GM19035 (cell line): ENCODE data around the gene DDI2.

ENCODE experiments used
- ATAC-seq: cut with Tn5 transposase; IDR thresholded peaks from one replicate; pipeline ENCODE4 v1.9.1; 2021; ENCODE audit not compliant: unreplicated experiment

The DDI2 gene

DNA sequence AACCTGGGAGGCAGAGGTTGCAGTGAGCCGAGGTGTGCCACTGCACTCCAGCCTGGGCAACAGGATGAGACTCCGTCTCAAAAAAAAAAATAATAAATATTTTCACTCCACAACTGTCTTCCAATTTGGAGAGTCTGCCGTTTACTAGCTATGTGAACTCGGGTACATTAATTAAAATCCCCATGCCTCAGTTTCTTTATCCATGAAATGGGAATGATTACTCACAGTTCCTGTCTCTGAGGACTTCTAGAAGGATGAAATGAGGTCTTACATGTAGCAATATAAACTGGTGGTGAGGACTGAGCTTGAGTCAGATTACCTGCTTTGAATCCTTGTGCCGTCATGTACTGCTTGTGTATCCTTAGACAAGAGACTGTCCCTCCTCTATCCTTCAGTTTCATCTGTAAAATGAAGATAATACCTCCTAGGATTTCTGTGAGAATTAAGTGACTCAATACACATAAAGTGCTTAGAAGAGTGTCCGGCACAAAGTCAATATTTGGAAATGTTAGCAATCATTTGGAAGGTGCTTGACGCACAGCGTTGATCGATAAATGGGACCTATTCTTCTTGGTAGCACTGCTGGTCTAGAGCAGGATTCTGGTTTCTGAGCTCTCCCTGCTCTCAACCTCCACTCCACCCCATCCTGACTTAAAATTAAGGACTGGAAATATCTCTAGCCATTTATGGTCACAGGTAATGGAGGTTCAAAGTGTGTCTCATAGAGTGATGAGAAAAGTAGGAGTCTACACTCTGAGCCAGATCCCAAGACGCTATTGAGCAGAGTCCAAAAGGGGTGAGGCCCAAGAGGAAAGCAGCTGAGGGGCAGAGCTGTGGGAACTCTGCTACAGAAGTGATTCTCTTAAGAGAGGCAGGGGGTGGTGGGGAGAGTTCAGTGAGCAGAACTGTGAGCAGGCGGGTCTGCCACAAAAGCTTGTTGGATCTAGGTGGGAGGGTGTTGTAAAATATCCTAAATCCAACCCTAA lies 11.6 kb upstream of the DDI2 start:
- ATAC-seq, result no peak

DNA sequence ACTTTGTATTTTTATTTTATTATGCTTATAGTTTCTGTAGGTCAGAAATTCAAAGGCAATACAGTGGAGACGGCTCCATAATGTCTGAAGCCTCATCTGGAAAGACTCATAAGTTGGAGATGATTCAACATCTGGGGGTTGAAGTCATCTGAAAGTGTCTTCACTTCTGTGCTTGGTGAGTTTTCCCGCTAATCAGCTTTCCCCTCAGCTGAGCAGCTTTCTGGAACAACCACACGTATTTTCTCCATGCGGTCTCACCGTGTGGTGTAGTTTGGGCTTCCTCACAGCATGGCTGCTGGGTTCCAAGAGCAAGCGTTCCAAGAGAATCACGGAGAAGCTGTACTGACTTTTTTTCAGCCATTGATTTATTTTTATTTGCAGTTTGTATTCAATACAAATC lies 7.6 kb upstream of the DDI2 start:
- no peak for ATAC-seq

DNA sequence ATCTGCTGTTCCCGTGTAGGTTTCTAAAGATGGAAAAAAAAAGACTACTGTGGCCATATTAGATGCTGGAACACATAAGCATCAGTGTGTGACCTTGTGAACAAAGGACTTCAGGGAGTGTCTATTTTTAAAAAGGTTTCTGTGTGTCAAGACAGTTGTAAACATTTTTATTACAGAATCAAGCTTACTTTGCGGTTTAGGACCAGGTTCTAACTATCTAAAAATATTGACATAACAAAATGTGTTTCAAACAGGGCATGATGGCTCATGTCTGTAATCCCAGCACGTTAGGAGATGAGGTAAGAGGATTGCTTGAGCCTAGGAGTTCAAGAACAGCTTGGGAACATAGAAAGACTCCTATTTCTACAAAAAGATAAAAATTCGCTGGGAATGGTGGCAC lies 7.1 kb upstream of the DDI2 start:
- ATAC-seq, result no peak

DNA sequence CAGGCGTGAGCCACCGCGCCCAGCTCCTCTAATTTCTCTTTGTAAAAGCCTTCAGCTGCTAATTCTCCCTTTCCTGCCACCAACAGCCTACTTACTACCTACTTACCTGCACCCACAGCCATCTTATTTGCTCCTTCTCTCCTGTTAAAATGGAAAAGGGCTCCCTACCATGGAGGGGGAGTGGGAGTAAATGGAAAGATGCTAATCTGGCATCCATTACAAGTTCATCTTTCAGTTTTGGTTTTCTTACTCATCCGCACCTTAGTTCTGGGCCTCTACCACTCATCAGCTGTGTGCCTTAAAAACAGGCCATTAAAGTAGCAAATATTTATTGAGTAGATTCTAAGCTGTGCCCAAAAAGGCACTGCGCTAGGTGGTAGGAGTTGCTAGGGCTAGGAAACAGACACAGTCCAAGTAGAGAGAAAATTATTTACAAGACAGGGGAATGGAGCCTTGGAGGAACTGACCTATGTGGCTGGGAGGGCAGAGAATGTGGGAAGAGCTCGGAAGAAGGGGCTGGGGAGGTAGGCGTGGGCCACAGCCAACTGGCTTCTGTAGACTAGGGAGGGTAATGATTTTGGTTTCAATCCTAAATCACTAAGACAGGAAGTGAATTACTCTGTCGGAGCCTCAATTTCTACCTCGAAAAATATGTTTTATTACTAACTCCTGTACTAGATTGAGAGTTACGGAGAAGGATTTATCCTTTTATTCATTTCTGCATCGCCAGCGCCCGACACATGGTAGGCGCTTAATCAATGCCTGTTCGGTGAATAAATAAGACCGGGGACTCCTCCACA lies 685 bp upstream of the DDI2 start:
- ATAC-seq, result peak; percentile 17

DNA sequence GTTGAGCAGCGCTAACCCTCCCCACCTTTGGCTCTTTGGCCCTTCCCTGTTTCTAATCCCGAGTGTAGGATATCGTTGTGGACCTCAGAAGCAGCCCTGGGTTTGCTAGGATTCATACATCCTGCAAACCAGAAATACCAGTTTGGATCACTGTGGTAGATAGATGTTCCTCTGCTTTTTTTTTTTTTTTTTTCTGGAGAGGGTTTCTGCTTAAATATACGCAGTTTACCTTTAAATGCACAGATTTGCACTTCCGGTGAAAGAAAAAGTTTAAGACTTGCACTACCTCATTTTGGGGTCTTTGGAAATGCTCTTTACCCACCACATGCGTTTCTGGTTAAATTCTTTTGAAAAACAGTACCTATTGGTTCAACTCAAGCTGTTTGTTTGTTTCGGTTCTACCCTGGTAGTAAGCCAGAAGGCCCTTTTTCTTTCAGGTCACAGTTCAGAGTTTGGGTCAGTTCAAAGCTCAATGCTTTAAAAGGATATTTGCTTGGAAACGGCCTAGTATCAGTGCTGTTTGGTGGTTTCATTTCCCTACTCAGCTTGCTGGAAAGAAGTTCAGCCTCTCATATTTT lies 908 bp downstream of the DDI2 start:
- ATAC-seq, result peak; percentile 38

DNA sequence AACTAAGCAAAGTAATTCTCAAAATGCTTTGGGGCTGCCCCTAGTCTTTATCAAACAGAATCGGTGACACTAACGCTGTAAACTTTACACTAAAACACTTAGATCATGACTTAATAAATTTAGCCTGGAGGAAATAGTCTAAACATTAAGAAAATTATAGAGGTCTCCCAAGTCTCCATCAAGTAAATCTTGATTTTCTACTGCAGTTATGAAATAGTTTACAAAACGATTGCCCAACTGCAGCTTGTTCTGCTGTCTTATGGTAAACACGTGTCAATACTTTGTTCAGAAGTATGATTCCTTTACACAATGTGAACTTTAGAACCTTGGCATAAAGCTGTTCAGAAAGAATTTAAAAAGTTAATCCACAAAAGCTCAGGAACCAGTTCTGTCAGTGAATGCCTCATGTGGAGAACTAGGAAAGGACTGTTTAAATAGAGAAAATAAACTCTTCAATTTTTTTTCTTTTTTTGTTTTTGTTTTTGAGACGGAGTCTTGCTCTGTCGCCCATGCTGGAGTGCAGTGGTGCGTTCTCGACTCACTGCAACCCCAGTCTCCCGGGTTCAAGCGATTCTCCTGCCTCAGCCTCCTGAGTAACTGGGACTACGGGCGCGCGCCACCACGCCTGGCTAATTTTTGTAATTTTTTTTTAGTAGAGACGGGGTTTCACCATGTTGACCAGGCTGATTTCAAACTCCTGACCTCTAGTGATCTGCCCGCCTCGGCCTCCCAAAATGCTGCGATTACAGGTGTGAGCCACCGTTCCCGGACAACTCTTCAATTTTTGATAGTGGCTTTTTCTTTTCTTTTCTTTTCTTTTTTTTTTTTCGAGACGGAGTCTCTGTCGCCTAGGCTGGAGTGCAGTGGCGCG lies 1.6 kb downstream of the DDI2 start:
- no peak for ATAC-seq

DNA sequence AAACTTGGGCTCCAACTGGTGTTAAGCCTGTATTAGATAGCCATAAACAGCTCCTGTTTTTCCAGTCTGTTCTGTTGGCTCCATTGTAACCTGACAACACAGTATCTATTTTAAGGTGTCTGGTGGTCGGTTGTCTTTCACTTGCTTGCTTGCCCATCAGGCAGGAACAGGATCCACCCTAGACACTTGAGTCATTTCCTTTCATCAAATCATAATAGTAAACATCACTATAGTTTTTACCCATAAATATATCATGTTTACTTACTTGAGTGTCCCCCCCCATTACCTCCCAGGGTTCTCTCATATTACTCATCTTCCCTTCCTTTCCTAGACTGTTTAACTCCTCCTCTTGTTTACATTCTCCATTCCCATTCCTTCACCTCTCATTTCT lies 2.9 kb downstream of the DDI2 start:
- ATAC-seq, result no peak

DNA sequence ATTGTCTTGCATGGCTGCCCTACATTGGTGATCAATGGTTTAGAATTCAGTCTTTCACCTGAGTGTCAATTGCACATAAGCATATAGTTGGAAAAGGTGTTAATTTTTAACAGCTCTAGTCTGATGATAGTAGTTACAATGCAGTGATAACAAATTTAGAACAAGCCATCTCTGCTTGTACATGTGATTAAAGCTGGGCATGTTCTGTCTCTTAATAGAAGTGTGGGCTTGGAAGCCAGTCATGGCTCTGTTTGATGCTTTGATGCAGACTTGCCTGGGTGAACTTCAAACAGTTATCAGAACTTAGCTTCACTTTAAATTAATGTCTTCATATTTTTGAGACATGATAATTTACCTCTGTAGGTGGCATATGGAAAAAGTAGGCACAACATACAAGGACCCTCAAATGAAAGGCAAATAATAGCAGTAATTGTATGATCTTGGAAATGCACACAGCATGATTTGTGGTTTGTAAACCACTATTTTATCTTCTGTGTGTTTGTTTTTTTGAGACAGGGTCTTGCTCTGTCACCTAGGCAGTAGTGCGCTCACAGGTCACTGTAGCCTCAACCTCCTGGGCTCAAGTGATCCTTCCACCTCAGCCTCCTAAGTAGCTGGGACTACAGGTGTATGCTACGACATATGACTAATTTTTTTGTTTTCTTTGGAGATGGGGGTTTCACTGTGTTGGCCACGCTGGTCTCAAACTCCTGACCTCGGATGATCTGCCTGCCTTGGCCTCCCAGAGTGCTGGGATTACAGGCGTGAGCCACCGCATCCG lies 3.8 kb downstream of the DDI2 start:
- ATAC-seq, result no peak

DNA sequence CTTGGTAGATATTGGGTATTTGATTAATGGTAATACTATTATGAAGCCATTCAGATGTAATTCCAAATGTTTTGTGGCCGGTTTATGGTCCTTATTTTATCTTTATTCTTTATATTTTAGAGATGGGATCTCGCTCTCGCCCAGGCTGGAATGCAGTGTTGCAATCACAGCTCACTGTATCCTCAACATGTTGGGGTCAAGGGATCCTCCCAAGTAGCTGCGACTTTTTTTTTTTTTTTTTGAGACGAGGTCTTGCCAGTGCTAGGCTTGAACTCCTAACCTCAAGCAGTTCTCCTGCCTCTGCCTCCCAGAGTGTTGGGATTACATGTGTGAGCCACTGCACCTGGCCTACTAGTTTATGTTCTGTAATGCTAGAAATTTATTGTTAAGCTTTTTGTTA lies 4.7 kb downstream of the DDI2 start:
- no peak for ATAC-seq

DNA sequence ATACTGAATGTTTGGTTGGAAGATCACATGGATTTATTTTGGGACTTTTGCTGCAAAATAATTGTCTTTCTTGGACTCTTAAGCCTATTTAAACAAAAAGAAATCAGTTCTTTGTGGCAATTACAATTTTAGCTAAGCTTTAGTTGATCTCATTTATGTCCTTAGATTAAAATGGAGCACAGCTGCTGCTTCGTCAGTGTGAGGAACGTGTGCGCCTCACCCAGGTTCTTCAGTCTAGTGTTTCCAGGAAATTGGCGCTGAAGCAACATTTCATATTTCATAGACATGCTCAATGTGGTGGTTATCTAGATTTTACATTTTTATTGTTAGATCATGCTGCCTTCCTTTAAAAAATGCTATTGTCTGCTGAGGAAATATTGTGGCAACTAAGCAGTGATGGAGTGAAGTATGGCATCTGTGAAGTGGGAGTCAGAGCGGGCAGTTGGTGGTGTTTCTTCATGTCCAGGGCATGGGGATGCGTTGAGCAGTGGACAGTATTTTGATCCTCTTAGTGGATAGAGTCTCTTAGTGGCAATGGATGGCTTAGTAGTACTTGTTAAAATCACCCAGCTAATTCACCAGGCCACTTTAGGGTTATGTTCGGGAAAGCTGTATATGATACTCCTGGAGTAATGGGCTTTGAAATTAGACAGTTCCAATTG lies 5.6 kb downstream of the DDI2 start:
- no peak for ATAC-seq

DNA sequence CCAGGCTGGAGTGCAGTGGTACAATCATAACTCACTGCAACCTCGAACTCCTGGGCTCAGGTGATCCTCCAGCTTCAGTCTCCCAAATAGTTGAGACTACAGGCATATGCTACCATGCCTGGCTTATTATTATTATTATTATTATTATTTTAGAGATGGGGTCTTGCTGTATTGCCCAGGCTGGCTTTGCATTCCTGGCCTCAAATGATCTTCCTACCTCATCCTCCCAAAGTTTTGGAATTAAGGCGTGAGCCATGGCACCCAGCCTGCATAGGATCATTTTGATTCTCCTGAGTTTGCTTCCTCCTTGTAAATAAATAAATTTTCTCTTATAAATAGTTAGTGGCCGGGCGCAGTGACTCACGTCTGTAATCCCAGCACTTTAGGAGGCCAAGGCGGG lies 6.2 kb downstream of the DDI2 start:
- no peak for ATAC-seq

DNA sequence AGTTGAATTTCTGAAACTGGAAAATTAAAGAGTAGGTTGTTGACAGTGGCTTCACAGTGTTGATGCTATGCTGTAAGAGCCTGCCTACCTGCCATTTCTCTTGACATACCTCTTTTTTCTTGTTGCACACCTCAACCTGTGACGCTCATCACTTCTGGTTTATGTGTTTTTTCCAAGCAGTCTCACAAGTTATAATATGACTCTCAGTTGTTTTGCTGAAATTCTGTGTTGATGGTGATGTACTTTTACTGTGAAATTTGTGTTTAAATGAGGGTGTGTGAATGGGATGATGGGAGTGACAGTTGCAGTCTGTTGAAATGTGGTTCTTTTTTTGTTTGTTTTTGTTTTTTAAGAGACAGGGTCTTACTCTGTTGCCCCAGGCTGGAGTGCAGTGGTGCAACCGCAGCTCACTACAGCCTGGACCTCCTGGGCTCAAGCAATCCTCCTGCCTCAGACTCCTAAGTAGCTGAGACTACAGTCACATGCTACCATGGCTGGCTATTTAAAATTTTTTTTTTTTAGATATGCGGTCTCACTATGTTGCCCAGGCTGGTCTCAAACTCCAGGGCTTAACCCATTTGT lies 7.0 kb downstream of the DDI2 start:
- no peak for ATAC-seq

DNA sequence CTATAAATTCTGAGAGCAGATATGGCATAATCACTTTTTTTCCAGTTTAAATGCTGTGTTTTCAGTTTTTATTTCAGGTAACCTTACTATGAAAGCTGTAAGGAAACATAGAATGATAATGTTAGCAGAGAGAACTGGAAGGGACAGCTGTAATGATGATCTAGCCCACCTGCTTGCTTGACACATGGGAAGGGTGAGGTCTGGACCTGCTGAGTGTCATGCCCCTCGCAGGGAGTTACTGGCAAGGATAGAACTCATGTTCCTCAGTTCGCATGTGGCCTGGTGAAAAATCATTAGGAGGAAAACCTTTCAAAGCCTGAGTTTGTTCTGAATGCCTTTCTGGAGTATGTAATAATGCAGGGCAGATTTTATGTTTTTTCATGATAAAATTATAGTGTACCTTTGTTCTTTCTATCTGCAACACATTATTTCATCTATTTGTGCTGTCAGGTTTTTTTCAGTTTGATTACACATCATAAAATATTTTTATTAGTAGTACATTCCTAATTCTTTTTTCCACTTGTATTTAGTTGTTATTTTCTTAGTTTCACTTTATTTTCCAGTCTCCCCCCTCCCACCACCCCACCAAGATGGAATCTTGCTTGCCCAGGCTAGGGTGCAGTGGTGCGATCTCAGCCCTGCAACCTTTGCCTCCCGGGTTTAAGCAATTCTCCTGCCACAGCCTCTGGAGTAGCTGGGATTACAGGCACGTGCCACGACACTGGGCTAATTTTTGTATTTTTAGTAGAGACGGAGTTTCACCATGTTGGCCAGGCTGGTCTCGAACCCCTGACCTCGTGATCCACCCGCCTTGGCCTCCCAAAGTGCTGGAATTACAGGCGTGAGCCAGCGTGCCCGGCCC lies 8.0 kb downstream of the DDI2 start:
- no peak for ATAC-seq

DNA sequence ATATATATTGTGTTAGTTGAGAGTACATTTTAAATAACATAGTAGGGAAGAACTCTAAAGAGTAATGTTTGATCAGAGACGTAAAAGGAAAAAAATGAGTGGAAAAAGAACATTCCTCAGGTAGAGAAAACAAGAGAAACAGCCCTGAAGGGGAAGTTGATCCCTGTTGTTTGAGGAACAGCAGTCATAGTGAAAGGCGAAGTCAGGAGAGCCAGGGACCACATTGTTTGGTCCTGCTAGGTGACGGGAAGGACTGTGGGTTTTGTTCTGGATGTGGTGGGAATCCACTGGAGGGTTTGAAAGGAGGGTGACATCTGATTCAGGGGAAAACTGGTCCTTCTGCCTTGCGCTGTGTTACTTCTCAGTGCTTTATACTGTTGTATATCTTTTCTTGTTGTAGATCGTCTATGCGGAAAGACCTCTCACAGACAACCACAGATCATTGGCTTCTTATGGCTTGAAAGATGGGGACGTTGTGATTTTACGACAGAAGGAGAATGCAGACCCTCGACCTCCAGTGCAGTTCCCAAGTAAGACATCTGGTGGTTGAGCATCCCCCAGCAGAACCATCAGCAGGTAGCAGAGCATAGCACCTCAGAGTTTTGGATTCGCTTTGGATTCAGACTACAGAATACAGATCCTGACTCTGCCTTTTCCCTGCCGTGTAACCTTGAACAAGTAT lies 9.2 kb downstream of the DDI2 start:
- ATAC-seq, result no peak

DNA sequence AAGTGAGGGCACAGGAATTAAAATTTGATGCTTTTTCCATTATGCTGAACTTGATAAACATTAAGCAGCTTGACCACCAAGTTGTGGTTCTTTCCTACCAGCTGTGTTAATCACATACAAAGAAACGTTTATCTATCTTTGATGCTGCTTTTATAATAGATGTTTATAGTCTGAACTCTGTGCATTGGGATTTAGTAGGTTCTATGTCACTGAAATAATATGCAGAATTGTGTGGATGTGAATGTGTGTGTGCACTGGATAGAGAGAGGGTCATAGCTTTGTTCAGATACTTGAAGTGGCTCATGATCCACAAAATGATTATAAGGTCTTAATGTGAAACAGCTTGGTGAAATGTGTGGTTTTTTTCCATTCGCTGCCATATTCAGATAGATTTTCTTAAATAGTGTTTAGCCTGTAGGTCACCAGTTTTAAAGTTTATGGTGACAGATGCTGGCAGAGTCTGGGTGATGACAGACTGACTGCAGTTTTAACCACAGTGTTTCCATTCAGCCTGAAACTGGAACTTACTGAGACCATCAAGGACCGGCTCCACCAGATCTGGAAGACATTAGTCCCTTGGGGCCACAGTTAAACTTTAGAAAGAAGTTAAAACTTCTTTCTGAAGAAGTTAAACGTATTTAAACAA lies 10.2 kb downstream of the DDI2 start:
- peak; percentile 81 for ATAC-seq

DNA sequence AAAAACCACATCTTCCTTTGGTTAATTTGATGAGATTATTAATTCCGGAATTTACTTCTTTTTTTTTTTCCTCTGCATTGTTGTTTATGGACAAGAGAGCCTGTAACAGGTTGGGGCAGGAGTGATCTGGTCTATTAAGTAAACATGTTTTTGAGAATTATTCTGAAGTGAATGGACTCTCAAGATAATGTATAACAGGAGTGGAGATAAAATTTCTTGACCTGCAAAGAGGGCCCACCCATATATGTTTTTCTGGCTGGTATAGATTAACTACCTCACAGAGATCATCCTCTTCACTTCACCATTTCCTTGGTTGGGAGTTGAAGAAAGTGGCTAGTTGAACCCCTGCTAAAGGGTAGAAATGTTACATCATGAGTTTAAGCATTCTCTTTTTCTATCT lies 10.7 kb downstream of the DDI2 start:
- ATAC-seq, result peak; percentile 14

DNA sequence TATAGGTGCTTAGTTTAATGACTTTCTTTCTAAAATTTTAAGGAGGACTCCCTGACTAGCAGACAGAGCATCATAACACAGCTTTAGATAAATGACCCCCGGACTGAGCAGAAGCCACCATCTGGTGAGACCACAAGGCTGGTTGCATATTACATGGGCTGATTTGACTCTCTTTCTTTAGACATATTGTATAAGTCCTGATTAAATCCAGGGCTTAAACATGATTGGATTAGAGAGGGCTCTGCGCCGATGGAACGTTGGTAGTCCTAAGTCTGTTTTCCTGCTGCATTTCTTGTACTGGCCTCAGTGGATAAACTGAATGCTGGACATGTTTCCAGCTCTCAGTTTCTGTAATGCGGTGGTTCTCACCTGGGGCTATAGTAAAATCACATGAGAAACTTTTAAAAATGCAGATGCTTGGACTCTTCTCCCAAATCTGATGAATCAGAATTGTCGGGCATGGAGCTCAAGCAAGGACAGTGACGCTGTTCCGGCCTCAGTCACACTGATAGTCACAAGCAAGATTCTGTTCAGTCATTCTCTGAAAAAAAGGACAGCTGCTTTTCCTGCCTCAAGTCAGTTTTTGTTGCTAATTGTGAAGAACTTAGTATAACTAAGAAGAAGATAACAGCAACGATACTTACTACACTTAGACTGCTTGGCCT lies 16.6 kb downstream of the DDI2 start:
- no peak for ATAC-seq
